ENCODE data around the gene KIRREL3. TPM values are rescaled to one million over a fixed set of nuclear protein-coding genes. Genes with fewer than 3 reads are reported as not detected.

Gene KIRREL3
- total and polyA plus RNA-seq, 10 donors: 0.50 to 5.4 (median 2.0) TPM

DNA sequence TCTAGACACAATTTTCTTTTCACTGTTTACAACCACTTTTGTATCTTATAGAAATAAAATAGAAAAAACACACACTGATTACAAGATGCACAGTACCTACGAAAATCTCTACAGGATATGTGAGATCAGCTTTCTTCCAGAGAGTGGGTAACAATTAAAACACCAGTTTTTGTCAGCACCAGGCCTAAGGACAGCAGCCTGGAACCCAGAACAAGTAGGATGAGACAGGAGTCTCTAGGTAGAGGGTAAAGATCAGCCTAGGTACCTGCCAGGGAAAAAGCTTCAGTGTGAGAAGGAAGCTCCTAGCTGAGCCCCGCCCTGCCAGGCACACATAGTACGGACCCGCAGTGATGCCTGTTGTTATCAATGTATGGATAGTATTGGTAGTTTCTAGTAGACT is 61.9 kb downstream of the KIRREL3 start:
- no peaks in the 10 kb centered on the region for H3K4me1 ChIP-seq
- intact Hi-C loops (cut with DNase I; ENCODE audit: low total_unique reads): no loop called here
- no peak for TF ChIP-seq POLR2A (IDR thresholded peaks at IDR 0.05)
- no peak for TF ChIP-seq POLR2AphosphoS5 (IDR thresholded peaks at IDR 0.05)
- TF ChIP-seq, protein P1, sequence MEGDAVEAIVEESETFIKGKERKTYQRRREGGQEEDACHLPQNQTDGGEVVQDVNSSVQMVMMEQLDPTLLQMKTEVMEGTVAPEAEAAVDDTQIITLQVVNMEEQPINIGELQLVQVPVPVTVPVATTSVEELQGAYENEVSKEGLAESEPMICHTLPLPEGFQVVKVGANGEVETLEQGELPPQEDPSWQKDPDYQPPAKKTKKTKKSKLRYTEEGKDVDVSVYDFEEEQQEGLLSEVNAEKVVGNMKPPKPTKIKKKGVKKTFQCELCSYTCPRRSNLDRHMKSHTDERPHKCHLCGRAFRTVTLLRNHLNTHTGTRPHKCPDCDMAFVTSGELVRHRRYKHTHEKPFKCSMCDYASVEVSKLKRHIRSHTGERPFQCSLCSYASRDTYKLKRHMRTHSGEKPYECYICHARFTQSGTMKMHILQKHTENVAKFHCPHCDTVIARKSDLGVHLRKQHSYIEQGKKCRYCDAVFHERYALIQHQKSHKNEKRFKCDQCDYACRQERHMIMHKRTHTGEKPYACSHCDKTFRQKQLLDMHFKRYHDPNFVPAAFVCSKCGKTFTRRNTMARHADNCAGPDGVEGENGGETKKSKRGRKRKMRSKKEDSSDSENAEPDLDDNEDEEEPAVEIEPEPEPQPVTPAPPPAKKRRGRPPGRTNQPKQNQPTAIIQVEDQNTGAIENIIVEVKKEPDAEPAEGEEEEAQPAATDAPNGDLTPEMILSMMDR (IDR thresholded peaks at IDR 0.05 in 8 of 11, conservative IDR thresholded peaks at IDR 0.05 in 3 of 11): no peak
- H3K9me3 ChIP-seq: peaks cover 0 to 5% (median 0%) of the 10 kb centered on the region in 8 donors
- no peak overlapping the region for H3K27ac ChIP-seq
- H3K4me3 ChIP-seq: no peak overlapping the region
- WGBS, 5 donors: 77 to 93% (median 88%) methylated on average over 4 of the region's 4 CpGs
- no peaks in the 10 kb centered on the region for H3K36me3 ChIP-seq
- DNase-seq: no peak
- no peaks in the 10 kb centered on the region for H3K27me3 ChIP-seq (replicated peaks in 1 of 7)

DNA sequence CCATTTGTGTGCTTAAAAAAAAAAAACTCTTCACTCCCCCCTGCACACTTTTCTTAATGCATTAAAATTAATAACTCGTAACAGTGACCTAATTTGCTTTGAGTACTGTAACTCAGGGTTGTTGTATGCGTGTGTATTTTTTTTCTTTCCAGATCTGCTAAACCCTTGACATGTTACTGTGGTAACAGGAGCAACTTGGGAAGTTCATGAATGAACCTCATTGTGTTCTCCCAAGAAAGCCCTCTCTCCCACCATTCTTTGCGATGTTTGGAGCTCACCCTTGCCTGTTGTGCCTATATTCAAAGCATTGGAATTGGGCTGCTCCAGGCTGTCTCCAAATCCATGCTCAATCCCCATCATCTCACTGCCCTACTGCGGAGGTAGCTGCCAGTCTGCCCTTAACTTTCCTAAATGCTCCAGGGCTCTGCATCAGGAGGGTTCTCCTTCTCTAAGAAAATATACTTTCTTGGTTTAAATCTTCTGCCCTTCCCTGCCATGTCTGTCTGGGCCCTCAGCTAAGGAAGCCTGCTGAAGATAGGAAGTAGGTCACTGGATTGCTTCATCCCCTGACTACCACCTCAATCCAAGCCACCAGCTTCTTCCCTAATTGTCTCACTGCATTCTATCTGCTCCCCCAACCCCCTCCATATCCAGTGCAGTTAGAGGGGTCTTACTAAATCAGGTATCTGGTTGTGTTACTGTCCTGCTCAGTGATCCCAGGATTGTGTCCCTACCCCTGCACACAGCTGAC is 70.3 kb downstream of the KIRREL3 start:
- WGBS, 5 donors: 60 to 94% (median 77%) methylated on average over 4 of the region's 4 CpGs
- intact Hi-C loops (cut with DNase I; ENCODE audit: low total_unique reads): no loop called here
- no peak for TF ChIP-seq POLR2AphosphoS5 (IDR thresholded peaks at IDR 0.05)
- no peak for TF ChIP-seq POLR2A (IDR thresholded peaks at IDR 0.05)
- TF ChIP-seq, protein P1 (IDR thresholded peaks at IDR 0.05 in 8 of 11, conservative IDR thresholded peaks at IDR 0.05 in 3 of 11): no peak
- Histone ChIP-seq H3K27ac (no peak overlapping the region), H3K36me3 (no peaks in the 10 kb centered on the region), H3K4me3 (no peak overlapping the region), H3K9me3 (peaks cover 0 to 6% (median 0%) of the 10 kb centered on the region in 8 donors), H3K27me3 (replicated peaks in 1 of 7) (peaks cover 0 to 4% (median 0%) of the 10 kb centered on the region in 7 donors), H3K4me1 (no peaks in the 10 kb centered on the region)
- no peak for DNase-seq

DNA sequence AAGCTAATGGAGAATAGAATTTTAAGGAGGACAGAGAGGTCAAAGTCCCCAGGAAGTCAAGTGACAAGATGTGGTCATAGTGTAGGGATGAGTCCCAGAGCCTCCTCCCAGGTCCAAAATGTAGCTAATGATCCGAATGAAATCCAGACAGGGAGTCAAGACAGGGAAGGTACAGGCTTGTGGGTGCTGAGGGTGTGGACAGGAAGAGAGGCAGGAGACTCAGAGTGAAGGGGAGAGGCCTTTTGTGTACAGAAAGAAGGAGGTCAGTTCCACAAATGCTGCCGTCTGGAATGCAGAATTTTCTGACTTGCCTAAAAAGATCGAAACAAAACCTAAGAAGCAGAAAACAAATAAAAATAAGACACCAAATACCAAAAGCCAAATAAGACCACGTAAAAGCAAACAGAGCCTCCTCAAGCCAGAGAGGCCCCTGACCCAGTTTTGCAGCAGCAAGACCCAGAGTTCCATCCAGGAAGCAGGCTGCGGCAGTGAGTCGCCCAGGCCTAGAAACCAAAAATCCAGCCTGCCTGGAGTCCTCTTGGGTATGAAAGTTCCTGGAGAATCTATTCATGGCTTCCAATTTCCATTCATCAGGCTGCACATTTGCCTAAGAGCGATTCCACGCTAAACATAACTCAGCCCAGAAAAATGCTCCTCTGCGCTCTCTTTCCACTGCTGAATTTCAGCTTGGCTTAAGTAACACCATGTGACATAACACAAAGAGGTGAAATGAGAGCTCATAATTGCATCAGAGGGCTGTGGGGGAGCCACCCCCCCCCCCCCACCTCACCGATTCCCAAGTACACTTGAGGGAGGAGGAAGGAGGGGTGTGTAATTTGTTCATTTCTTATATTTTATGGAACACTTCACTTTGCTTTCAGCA is 71.2 kb downstream of the KIRREL3 start:
- Histone ChIP-seq H3K4me3 (no peak overlapping the region), H3K9me3 (peaks cover 0 to 6% (median 0%) of the 10 kb centered on the region in 8 donors), H3K27me3 (replicated peaks in 1 of 7) (peaks cover 0 to 6% (median 0%) of the 10 kb centered on the region in 7 donors), H3K4me1 (no peaks in the 10 kb centered on the region), H3K36me3 (no peaks in the 10 kb centered on the region), H3K27ac (no peak overlapping the region)
- intact Hi-C loops (cut with DNase I; ENCODE audit: low total_unique reads): no loop called here
- DNase-seq: no peak
- WGBS, 5 donors: 59 to 82% (median 79%) methylated on average over 10 of the region's 10 CpGs
- TF ChIP-seq POLR2AphosphoS5 (IDR thresholded peaks at IDR 0.05): no peak
- TF ChIP-seq POLR2A (IDR thresholded peaks at IDR 0.05): no peak
- TF ChIP-seq, protein P1 (IDR thresholded peaks at IDR 0.05 in 8 of 11, conservative IDR thresholded peaks at IDR 0.05 in 3 of 11): no peak

DNA sequence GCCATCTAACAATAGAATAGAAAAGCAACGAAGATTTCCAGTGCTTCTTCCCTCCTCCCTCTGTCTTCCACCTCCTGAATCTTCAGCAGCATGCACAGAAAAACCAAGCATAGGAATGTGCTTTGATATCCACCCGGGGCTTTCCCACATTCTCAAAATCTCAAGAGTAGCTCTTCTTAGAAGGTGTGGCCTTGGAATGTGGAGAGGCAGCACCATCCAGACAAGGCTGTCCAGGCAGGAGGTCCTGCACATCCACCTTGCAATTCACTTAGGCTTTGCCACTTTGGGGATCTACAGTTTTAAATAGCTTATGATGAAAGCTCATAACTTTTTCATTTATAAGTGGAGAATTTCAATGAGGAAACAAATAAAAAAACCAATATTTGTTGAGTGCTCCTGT is 72.9 kb downstream of the KIRREL3 start:
- Histone ChIP-seq H3K4me3 (no peak overlapping the region), H3K9me3 (no peaks in the 10 kb centered on the region), H3K36me3 (no peaks in the 10 kb centered on the region), H3K4me1 (no peaks in the 10 kb centered on the region), H3K27ac (no peak overlapping the region), H3K27me3 (replicated peaks in 1 of 7) (peaks cover 0 to 6% (median 0%) of the 10 kb centered on the region in 7 donors)
- 69 to 72% (median 71%) methylated on average over 2 of the region's 2 CpGs for WGBS, 5 donors
- DNase-seq: no peak
- intact Hi-C loops (cut with DNase I; ENCODE audit: low total_unique reads): no loop called here
- TF ChIP-seq POLR2AphosphoS5 (IDR thresholded peaks at IDR 0.05): no peak
